HG03045 (cell line): ENCODE measurements around the gene SLC22A1.

ENCODE experiments used
- ATAC-seq: cut with Tn5 transposase; IDR thresholded peaks from one replicate; pipeline ENCODE4 v1.9.1; 2021; ENCODE audit warnings: mild to moderate bottlenecking, moderate library complexity; ENCODE audit not compliant: unreplicated experiment

SLC22A1 gene

GRCh38 chr6:160167604-160168399 lies 46.2 kb downstream of the SLC22A1 start:
- no peak for ATAC-seq

DNA sequence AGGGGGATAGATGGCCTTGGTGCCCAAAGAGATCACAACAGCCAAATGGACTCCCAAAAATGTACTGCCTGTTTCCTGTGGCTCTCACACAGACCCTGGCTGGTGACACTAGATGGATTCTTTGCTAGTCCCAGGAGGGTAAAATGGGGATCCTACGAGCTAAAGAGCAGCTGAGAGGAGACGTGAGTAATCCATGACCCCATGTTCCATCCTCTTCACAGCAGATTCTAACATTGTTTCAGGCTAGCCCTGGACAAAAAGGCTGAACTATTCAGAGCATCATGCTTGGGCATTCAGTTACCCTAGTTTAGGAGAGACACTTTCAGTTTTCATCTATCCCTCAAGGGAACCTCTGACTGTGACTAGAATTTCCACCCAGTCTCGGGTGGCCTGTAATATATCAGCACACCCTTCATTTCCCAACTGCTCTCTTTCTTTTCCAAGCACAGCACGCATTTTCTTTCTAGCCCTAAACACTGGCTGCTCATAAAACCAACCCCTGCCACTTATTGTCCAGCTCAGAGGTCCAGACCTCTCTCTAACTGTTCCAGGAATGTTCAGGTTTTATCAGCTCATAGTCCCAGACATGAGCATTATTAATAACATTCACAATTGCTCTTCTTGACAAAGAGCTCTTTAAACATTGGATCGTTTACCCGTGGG lies 48.5 kb downstream of the SLC22A1 start:
- no peak for ATAC-seq

DNA sequence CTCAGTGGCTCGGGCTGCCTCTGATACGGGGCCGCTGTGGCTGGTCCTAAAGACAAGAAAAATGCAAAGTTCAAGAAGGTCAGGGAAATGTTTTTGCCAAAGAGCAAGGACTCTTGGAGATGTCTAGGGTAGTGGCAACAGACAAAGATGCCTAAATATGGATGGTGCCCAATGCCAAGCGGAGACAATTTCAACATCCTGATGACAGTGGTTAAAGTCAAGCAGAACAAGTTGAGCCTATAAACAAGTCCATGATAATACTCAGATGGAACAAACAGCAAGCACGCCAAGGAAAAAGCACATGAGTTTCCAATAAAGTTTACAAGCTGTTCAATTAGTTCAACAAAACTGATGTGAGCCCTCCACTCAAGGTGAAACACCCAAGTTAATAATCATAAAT lies 51.1 kb downstream of the SLC22A1 start:
- ATAC-seq: no peak

DNA sequence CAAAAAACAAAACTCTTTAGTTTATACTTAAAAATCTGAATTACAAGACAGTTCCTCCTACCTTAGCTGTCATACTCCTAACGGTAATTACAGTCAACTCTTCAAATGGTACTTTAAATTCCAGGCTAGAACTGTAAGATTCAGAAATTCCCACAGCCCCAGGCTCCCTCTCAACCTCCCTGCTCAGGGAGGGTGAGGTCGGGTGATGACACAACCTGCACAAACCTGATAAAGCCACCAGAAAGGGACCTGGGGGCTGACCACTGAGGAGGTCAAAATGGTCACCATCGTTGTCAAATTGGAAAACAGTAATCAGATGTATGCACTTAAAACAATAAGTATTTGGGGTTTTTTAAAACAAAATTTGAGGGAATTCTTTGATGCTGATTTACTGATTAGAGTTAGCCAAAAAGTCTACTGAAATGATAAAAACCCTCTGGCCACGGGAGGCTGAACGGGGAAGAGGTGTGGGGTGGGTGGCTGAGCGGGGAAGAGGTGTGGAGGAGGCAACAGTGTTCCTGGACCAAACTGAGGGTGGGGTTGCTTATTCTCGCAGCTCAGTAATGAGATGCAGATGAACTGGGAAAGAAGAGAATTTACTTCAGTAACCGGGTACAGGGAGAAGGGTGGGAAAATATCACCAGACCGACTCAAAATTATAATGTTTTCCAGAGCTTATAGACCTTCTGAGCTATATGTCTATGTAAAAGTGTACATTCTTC lies 52.4 kb downstream of the SLC22A1 start:
- ATAC-seq: no peak

DNA sequence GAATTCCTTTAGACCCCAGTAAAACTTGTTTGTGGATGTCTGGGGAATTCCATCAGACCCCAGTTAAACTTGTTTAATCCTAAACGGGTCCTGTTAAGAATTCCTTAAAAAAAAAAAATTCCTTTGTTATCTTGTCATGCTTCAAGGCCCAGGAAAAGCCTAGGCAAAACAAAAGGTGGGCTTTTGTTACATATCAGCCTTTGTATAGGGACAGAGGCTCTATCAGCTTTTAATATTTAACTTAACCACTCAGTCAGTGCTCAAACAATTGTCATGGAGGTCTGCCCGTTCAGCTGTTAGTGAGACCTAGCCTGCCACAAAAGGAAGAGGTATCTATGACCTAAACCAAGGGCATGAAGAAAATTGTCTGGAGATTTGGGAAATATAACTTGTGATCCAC lies 53.1 kb downstream of the SLC22A1 start:
- no peak for ATAC-seq

GRCh38 chr6:160177220-160177619 lies 55.6 kb downstream of the SLC22A1 start:
- no peak for ATAC-seq

- no peak for ATAC-seq
These were observed 56.7 kb downstream of the SLC22A1 start for GRCh38 chr6:160178271-160178670.

DNA sequence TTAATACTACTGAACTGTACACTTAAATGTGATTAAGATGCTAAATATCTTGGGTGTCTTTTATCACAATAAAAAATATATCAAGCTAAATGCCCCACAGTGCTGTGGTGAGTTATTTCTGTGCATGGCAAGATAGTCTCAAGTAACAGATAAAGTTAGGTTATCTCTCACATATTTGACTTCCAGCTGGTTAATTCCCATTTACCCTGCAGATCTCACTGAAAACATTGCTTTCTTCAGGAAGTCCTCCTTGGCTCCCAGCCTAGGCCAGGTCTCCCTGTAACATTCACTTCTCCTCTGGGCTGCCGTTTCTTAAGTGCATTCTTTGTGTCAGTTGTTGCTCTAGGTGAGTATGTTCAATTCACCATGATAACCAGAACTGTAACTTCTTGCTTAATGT lies 59.1 kb downstream of the SLC22A1 start:
- no peak for ATAC-seq

DNA sequence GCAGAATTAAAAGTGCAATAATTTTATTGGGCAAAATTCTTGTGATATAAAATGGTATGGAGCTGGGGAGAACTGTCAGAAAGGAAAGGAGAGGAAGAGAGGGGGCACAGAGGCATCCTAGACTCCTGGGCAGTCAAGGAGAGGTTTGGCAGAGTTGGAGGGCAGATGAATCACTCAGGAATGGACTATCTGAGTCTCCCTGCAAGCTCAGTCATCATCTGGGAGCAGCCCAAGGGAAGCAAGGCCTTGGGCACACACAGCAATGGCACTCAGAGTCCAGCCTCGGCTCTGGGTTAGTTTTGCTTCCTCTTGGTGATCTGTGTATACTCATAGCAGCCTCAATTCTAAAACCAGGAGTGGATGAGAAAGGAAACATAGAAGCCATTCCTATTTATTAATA lies 67.2 kb downstream of the SLC22A1 start:
- no peak for ATAC-seq

GRCh38 chr6:160190081-160190480 lies 68.5 kb downstream of the SLC22A1 start:
- no peak for ATAC-seq

- ATAC-seq: no peak
These were observed 69.4 kb downstream of the SLC22A1 start for GRCh38 chr6:160190973-160191372.

DNA sequence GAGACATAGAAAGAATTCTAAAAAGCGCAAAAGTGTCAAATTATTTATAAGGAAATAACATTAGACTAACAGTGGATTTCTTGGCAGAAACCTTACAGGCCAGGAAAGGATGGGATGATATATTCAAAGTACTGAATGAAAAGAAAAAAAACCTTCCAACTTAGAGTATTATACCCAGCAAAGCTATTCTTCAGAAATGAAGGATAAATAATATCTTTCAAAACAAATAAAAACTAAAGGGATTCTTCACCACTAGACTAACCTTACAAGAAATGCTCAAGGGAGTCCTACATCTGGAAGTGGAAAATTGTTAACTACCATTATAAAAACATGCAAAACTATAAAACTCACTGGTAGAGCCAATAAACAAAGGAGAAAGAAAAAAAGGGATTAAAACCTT lies 71.2 kb downstream of the SLC22A1 start:
- ATAC-seq: no peak

GRCh38 chr6:160194808-160195207 lies 73.2 kb downstream of the SLC22A1 start:
- no peak for ATAC-seq

DNA sequence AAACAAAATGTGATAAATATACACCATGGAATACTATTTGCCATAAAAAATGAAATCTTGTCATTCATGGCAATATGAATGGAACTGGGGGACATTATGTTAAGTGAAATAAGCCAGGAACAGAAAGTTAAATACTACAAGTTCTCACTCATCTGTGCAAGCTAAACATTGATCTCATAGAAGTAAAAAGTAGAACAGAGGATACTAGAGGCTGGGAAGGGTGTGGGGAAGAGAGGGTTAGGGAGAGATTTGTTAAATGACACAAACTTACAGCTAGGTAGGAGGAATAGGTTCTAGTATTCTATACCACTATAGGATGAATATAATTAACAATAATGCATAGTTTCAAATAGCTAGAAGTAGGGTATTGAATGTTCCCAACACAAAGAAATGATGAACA lies 76.0 kb downstream of the SLC22A1 start:
- ATAC-seq: no peak

DNA sequence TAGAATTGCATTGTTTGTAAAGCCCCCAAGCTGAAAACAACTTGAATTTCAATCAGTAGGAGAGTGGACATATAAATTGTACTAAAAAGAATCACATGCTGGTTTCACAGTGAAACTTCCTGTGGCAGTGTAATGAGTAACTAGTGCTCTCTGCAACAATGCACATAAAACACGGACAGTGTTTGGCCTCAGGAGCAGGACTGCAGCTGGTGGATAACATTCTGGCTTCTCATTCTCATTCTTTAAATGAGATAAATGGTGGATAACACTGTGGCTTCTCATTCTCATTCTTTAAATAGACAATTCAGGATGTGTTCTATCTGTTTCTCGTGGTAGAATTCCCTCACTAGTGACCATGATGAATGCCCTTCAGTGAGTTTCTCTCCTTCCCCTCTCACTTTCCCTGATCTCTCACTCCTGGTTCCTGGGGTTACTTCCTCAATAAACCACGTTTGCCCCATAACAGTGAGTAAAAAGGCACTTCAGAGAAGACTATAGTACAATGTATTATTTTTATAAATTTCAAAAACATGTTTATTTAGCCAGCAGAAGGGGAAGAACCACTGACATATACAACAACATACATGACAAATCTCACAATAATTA lies 77.1 kb downstream of the SLC22A1 start:
- ATAC-seq: no peak

- ATAC-seq: no peak
These were observed 79.4 kb downstream of the SLC22A1 start for GRCh38 chr6:160201061-160201460.

GRCh38 chr6:160202411-160202810 lies 80.8 kb downstream of the SLC22A1 start:
- no peak for ATAC-seq

GRCh38 chr6:160203076-160203475 lies 81.5 kb downstream of the SLC22A1 start:
- no peak for ATAC-seq

- no peak for ATAC-seq
These were observed 81.9 kb downstream of the SLC22A1 start for GRCh38 chr6:160203522-160203921.

GRCh38 chr6:160203953-160204352 lies 82.3 kb downstream of the SLC22A1 start:
- no peak for ATAC-seq

DNA sequence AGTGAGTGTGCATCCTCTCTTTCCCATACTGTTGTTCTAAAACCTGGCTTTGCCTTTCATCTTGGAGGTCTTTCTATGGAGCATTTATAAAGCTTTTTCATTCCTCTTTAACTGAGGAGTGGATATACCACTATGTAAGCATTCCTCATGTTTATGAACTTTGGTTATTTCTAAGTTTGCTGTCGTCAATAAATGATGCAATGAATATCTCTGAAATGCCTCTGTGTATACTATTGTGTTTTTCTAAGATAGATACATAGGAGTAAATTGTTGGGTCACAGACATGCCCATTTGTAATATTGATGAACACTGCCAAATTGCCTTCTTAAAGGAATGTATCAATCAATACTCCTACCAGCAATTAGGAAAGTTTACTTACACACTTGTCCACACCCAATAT lies 83.1 kb downstream of the SLC22A1 start:
- no peak for ATAC-seq
